Hematopoietic multipotent progenitor cell treated with erythropoietin and hydrocortisone succinate and interleukin-3 and kit ligand, for 15 days (in vitro differentiated cells): ENCODE measurements around the gene SGK2.
A peak's percentile ranks its signal among the peaks of the same experiment; 100 is the strongest.
"Not testable (repeated sequence)": the region's sequence is repeated elsewhere in the genome, so short reads cannot be mapped to it uniquely, and the experiment has no call there.

Source experiments
- DNase-seq: peaks from one replicate; pipeline ENCODE4 v3.0.0-alpha.2; 2015; ENCODE audit warnings: low spot score

The SGK2 gene

GRCh38 chr20:43563991-43564390, 5.2 kb downstream of the SGK2 start:
- DNase-seq, result no peak

- no peak for DNase-seq
Measured at GRCh38 chr20:43564455-43564854, 5.6 kb downstream of the SGK2 start.

- no peak for DNase-seq
Measured at GRCh38 chr20:43564993-43565757, 6.3 kb downstream of the SGK2 start.

GRCh38 chr20:43565758-43566104, 6.9 kb downstream of the SGK2 start:
- DNase-seq, result no peak

- DNase-seq, result no peak
Measured at GRCh38 chr20:43567477-43567876, 8.7 kb downstream of the SGK2 start.

GRCh38 chr20:43568706-43569105, 9.9 kb downstream of the SGK2 start:
- DNase-seq, result no peak

GRCh38 chr20:43569282-43569681, 10.5 kb downstream of the SGK2 start:
- no peak for DNase-seq

- no peak for DNase-seq
Measured at GRCh38 chr20:43570496-43570895, 11.7 kb downstream of the SGK2 start.

GRCh38 chr20:43571310-43571709, 12.5 kb downstream of the SGK2 start:
- DNase-seq, result no peak

GRCh38 chr20:43571771-43572170, 12.9 kb downstream of the SGK2 start:
- no peak for DNase-seq

- no peak for DNase-seq
Measured at GRCh38 chr20:43572891-43573290, 14.1 kb downstream of the SGK2 start.

GRCh38 chr20:43576108-43576507, 17.3 kb downstream of the SGK2 start:
- DNase-seq, result no peak

GRCh38 chr20:43579861-43580793, 21.3 kb downstream of the SGK2 start:
- DNase-seq, result peak; percentile 13

GRCh38 chr20:43583133-43583864, 24.5 kb downstream of the SGK2 start:
- DNase-seq, result no peak

GRCh38 chr20:43583982-43584432, 25.2 kb downstream of the SGK2 start:
- peak; percentile 93 for DNase-seq

- no peak for DNase-seq
Measured at GRCh38 chr20:43584448-43585136, 25.8 kb downstream of the SGK2 start.

GRCh38 chr20:43586641-43587040, 27.8 kb downstream of the SGK2 start:
- no peak for DNase-seq

- DNase-seq, result not testable (repeated sequence)
Measured at GRCh38 chr20:43588526-43588925, 29.7 kb downstream of the SGK2 start.

- no peak for DNase-seq
Measured at GRCh38 chr20:43590036-43590391, 31.2 kb downstream of the SGK2 start.

- peak; percentile 94 for DNase-seq
Measured at GRCh38 chr20:43590392-43591303, 31.8 kb downstream of the SGK2 start, which contains the start of gene IFT52. Gene IFT52, plus strand, starts transcription at chr20:43590937. Its CDS starts 3,762 bp downstream, at chr20:43594699.

- not testable (repeated sequence) for DNase-seq
Measured at GRCh38 chr20:43601960-43602359, 43.1 kb downstream of the SGK2 start.
